Erythroblast (primary cell): ENCODE measurements around the gene TEDC1.

Experiments
- DNase-seq, 2 experiments: peaks; one replicate each; lab custom pipeline; 2025; lab: John Stamatoyannopoulos, UW
- GATA1 ChIP-seq: IDR thresholded peaks from 2 replicates; pipeline ENCODE4 v1.6.1; 2011; ENCODE audit warnings: low read depth, mild to moderate bottlenecking, control low read depth, low read length, moderate library complexity
- POLR2A ChIP-seq: IDR thresholded peaks from 2 replicates; pipeline ENCODE4 v1.6.1; 2011; ENCODE audit warnings: mild to moderate bottlenecking, low read length

Gene TEDC1

DNA sequence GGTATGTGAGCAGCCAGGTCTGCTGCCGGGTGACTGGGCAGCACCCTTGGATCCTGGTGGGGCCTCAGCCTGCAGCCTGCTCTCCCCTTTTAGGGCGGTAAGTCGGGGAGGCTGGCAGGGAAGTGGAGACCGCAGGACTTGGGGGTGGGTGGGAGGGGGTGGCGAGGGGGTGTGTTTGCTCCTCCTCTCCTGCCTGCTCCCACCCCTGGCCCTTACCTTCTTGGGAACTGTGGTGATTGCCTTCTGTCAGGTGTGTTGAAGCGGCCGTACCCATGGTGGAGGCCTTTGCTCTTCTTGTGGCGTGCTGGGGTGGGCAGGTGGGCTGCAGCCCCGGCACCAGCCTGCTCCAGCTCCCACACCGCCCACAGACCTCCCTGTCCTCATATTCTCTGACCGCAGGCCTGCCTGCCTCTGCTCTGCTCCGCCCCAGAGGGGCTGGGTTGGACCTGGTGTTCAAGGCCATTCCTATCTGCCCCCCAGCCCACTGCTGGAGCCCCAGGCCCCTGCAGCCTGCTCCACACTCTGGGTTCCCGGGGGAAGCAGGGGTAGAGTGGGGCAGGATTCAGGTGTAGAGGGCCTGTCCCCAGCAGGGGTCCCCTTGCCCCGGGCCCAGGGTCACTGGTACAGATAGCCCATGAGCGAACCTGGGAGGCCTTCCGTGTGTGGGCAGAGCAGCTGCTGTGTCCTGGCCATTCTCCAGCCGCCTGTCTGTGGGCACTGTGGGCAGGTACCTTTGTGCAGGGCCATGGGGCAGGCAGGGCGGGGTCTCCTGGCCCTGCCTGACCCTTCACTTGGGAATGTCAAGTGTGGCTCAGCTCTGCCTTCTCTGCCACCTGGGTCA is 5.2 kb downstream of the TEDC1 start:
- TF ChIP-seq GATA1 (no peak), POLR2A (no peak)
- DNase-seq, result no peak

- TF ChIP-seq GATA1 (no peak), POLR2A (no peak)
- DNase-seq, result no peak
Measured at GRCh38 chr14:105496831-105497591, 6.0 kb downstream of the TEDC1 start.

- TF ChIP-seq POLR2A (no peak), GATA1 (no peak)
- DNase-seq, result no peak
Measured at GRCh38 chr14:105497671-105498429, 6.8 kb downstream of the TEDC1 start.

GRCh38 chr14:105498430-105499255 is 7.6 kb downstream of the TEDC1 start:
- TF ChIP-seq POLR2A (no peak), GATA1 (no peak)
- no peak for DNase-seq

DNA sequence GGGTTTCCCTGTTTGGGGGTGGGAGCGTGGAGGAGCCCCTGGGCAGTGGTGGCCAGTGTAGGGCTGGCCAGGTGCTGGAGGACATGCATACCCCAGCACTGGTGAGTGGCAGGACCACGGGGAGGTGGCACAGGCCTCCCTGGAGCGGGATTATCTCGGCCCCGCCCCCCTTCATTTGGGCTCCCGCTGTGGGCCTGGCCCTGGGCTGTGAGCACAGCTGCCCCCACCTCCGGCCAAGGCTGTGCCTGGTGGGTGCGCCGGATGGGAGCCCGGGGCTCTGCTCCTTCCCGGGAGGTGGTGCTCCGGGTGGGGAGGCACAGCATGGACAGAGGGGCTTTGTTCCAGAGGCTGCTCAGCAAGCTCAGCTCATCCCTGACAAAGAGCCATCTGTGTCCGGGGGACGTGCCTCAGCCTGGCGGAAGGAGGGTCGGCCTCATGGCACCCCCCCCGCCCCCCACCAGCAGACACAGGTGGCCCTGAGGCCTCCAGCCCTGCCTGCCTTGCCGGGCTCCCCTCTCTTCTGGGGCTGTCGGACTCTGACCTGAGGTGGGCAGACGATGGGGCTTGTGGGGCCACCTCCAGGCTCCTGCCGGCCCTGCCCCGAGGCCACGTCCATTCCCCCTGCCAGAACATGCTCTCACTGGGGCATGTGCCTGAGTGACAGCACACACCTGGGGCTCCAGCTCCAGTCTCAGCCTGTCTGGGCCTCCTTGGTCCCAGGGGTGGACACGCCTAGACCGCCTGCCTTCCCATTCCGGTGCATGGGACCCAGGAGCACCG is 8.4 kb downstream of the TEDC1 start:
- no peak for DNase-seq
- no peak for TF ChIP-seq GATA1
- no peak for TF ChIP-seq POLR2A

- DNase-seq, result no peak
- no peak for TF ChIP-seq GATA1
- no peak for TF ChIP-seq POLR2A
Measured at GRCh38 chr14:105500036-105500725, 9.1 kb downstream of the TEDC1 start.

- TF ChIP-seq POLR2A, result no peak
- no peak for TF ChIP-seq GATA1
- DNase-seq, result no peak
Measured at GRCh38 chr14:105500726-105501101, 9.7 kb downstream of the TEDC1 start.

GRCh38 chr14:105501504-105502291 is 10.7 kb downstream of the TEDC1 start:
- no peak for DNase-seq
- TF ChIP-seq GATA1 (no peak), POLR2A (no peak)

DNA sequence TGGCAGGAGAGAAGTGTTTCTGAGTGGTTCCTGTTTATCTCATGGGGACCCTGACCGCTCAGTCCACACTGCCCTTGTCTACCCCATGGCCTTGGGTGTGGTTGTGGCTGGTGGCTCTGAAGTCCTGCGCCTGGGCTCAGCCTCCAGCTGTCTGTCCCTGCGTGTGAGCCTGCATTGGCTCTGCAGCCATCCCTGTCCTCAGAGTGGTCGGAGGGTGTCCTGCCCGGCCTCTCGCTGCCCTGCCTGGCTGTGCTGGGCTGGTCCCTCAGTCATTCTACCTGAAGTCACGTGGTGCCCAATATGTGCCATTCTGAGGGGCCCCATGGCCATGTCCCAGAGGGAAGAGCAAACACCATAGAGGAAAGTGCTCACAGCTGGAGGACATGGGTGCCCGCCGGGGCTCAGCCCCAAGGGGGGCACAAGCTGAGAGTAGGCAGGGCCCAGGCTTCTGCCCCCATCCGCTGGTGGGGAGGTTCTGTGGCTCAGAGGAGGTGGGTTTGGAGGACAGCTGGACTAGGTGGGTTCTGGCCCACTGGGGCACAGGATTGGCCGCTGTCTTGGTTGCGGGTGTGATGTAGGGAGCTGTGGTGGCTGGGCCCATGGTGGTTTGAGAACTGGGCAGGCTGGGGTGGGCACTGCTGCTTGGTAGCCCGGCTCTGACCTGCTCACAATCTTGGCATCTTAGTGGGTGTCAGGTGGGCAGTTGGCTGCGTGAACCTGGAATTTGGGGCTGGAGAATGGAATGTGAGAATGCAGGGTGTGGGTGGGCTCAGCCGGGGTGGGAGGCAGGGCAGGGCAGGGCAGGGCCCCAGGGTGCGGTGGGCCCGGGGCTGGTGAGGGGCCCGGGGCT is 11.6 kb downstream of the TEDC1 start:
- TF ChIP-seq GATA1 (no peak), POLR2A (no peak)
- DNase-seq, result no peak

- TF ChIP-seq GATA1 (no peak), POLR2A (no peak)
- DNase-seq, result no peak
Measured at GRCh38 chr14:105503296-105503640, 12.2 kb downstream of the TEDC1 start.
